Epithelial cell of proximal tubule (primary cell): ENCODE results near the gene SH3BGRL3. TPM values are rescaled to one million over a fixed set of nuclear protein-coding genes. Genes with fewer than 3 reads are reported as not detected.

Experiments
- DNase-seq: peaks from one replicate; pipeline ENCODE4 v3.0.0-alpha.2; 2011; ENCODE audit warnings: low read depth
- H3K4me3 ChIP-seq: 2 replicates; pipeline ENCODE4 v1.5.1; 2011; ENCODE audit warnings: low read depth, mild to moderate bottlenecking, low read length
- CTCF ChIP-seq: conservative IDR thresholded peaks from 2 replicates; pipeline ENCODE4 v1.5.1; 2012; ENCODE audit warnings: low read depth, mild to moderate bottlenecking, low read length
- total RNA-seq: library from RNA; depleted of rRNA; stranded (reverse); fragments of >200 nt; gene quantifications from 2 replicates; pipeline ENCODE4 v1.2.3, GENCODE V29; 2015

SH3BGRL3 gene
- total RNA-seq, 1 donor from 2014 or later = 184 TPM

DNA sequence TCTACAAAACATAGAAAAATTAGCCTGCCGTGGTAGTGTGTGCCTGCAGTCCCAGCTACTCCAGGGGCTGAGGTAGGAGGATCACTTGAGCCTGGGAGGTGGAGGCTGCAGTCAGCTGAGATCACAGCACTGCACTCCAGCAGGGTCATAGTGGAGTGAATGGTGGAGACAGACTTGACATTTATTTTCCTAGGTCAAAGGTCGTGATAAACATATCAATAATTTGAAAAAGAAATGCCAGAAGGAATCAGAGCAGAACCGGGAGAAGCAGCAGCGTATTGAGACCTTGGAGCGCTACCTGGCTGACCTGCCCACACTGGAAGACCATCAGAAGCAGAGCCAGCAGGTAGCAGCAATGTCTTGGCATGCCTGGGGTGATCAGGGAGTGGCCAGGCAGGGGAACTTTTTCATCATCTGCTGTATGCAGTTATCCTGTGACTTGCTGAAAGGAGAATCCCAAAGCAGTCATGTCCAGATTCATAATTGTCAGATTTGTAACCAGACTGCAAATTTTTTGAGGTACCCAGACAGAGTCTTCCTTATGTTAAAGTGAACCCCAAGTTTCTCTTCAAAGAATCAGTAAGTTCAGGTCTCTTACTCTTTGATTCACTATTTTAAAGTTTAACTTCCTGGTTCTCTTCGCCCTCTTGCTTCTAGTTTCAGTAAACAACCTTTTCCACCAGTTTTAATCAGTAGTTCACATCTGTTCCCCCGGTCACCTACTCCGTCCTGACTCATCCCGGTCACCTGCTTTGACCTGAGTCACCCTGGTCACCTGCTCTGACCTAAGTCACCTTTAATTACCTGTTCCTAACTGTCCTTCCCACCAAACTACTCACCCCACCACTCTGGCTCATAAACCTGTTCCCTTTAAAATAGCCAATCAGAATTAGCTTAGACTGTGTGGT is 11.3 kb upstream of the SH3BGRL3 start:
- H3K4me3 ChIP-seq = no peak overlapping the region
- no peak for DNase-seq
- TF ChIP-seq CTCF = no peak

DNA sequence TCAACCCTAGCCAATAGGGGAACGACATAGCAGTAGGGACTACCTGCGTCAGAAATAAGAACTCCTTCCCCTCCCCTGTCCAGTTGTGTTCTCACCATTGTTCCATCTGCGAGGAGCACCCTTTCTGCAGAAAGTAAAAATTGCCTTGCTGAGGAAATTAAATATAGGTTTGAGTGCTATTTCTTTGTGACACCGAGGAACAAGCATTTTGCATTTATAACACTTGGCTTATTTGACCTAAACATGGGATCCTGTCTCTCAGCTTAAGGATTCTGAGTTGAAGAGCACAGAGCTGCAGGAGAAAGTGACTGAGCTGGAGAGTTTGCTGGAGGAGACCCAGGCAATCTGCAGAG is 10.7 kb upstream of the SH3BGRL3 start:
- no peak for DNase-seq
- no peak for TF ChIP-seq CTCF
- H3K4me3 ChIP-seq = no peak overlapping the region

DNA sequence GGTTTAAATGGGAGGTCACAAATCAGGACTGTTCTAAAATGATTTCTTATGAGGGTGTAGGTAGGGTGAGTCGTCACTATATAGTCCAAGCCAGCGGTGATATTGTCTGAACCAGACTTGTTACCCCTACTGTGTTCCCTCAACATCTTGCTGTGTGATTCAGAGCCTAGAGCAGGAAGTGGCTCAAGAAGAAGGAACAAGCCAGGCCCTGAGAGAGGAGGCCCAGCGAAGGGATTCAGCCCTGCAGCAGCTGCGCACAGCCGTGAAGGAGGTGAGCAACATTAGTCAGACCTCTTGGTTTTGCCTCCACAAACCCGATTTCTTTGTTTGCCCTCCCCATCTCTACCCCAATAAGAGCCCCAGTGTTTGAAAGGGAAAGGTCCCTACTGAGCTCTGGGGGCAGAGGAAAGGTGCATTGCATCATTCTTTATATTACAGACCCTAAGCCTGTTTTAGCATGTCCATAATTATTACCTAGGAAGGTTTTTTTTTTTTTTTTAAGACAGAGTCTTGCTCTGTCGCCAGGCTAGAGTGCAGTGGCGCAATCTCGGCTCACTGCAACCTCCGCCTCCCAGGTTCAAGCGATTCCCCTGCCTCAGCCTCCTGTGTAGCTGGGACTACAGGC is 5.0 kb upstream of the SH3BGRL3 start:
- no peak for TF ChIP-seq CTCF
- DNase-seq = no peak
- no peak overlapping the region for H3K4me3 ChIP-seq

- H3K4me3 ChIP-seq = no peak overlapping the region
- peak; percentile 81 for TF ChIP-seq CTCF
- DNase-seq = peak; percentile 59
These were observed 4.1 kb upstream of the SH3BGRL3 start for GRCh38 chr1:26275580-26276431.

GRCh38 chr1:26276432-26276838 is 3.5 kb upstream of the SH3BGRL3 start:
- no peak for DNase-seq
- H3K4me3 ChIP-seq = no peak overlapping the region
- TF ChIP-seq CTCF = no peak

GRCh38 chr1:26277261-26277661 is 2.6 kb upstream of the SH3BGRL3 start:
- DNase-seq = no peak
- no peak overlapping the region for H3K4me3 ChIP-seq
- no peak for TF ChIP-seq CTCF
